ENCODE measurements around the gene MAD1L1. TPM values are rescaled to one million over a fixed set of nuclear protein-coding genes. Genes with fewer than 3 reads are reported as not detected.

The MAD1L1 gene
- total RNA-seq, 1 experiment from 2014 or later: 163 TPM

DNA sequence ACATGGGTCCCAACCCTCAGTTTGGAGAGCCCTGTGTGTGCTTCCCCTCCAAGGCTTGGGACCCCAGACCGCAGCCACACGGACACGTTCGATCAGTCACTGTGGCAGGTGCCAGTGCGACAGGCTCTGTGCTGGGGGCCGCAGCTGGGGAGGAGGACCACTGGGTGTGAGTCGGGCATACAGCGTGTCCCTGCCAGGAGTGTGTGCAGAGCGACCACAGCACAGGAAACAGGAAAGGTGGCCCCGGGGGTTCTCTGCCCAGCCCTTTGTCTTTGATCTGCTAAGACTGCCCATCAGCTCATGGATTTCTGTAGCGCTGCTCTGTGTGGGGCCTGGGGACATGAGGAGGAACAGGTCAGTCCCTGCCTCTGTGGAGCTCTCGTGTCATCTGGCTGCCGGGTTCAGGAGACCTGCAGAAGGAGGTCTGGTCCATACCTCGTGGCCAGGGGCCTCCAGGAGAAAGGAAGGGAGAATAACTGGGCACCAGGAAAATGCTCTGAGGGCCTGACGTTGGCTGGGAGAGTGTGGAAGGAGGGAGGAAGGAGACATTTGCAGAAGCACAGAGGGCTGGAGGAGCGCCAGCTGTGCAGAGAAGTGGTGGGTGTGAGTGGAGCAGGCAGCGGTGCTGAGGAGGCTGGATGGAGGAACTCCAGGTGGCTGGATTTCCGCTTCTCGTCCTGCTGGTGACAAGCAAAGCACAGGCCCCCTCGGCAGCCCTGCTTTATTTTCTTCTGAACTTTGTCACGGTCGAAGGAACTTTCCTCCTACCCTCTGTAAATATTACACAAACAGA lies 13.3 kb upstream of the MAD1L1 start:
- in situ Hi-C loops (cut with HindIII; ENCODE audit: low sequenced_read_pairs): no loop called here
- no peak for DNase-seq (ENCODE audit: low spot score)

DNA sequence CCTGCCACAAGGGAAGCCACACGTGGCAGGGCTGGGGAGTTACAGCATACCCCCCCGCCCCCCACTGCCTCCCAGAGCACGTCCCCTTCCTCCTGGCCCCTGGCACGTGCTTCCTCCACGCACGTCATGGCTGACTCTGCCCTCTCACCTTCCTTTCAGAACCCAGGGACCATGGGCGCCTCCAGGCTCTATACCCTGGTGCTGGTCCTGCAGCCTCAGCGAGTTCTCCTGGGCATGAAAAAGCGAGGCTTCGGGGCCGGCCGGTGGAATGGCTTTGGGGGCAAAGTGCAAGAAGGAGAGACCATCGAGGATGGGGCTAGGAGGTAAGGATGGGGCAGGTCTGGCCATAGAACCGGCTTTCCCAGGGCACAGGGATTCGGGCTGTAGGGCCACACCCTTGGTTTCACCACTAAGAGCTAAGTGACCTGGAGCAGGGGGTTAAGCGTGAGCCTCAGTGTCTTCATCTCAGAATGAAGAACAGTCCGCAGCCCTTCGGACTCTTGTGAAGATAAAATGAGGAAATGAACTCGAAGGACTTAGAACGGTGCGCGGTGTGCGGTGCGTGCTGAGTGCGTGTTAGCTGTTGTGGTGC lies 11.8 kb upstream of the MAD1L1 start:
- in situ Hi-C loops (cut with HindIII; ENCODE audit: low sequenced_read_pairs): no loop called here
- no peak for DNase-seq (ENCODE audit: low spot score)

DNA sequence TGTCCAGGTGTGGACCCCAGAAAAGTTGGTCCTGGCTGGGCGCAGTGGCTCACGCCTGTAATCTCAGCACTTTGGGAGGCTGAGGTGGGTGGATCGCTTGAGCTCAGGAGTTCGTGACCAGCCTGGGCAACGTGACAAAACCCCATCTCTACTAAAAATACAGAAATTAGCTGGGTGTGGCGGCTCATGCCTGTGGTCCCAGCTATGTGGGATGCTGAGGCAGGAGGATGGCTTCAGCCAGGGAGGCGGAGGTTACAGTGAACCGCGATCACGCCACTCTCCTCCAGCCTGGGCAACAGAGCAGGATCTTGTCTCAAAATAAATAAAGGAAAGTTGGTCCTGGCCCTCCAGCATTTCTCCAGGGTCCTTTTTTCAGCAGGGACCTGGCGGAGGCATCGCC lies 10.7 kb upstream of the MAD1L1 start:
- DNase-seq (ENCODE audit: low spot score): no peak
- in situ Hi-C loops (cut with HindIII; ENCODE audit: low sequenced_read_pairs): no loop called here

DNA sequence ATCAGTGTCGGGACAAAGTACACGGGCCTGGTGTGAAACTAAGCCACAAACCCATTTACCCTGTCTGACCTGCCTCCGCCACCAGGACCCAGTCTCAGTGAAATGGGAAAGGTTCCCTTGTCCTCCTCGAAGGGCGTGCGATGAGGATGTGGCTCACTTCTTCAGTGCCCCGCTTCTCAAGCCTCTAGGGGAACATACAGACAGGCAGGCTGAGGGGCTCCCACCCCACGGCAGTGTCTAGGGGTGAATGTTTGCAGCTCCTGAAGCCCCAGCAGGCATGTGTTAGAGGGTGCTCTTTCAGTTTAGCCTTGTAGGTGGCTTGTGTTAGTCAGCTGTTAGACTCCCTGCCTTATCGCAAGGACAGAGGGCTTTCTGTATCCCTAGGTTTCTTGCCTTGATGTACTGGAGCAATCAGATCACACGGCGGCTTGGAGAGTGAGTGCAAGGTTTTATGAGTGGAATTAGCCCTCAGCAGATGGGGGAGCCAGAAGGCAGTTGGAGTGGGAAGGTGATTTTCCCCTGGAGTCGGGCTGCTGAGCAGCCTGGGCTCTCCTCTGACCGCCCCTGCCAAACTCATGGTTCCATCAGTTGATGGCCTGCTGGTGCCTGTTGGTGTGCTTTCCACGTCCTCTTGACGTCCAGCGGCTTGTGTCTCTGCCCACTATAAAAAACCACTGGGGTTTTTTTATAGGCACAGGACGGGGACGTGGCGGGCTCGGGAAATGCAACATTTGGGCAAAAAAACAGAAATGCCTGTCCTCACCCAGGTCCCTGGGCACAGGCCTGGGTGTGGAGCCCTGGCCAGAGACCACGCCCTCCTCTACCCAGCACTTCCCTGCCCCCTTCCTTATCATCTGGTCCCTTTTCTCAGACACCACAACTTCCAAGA lies 10.0 kb upstream of the MAD1L1 start:
- no peak for DNase-seq (ENCODE audit: low spot score)
- in situ Hi-C loops (cut with HindIII; ENCODE audit: low sequenced_read_pairs): no loop called here

DNA sequence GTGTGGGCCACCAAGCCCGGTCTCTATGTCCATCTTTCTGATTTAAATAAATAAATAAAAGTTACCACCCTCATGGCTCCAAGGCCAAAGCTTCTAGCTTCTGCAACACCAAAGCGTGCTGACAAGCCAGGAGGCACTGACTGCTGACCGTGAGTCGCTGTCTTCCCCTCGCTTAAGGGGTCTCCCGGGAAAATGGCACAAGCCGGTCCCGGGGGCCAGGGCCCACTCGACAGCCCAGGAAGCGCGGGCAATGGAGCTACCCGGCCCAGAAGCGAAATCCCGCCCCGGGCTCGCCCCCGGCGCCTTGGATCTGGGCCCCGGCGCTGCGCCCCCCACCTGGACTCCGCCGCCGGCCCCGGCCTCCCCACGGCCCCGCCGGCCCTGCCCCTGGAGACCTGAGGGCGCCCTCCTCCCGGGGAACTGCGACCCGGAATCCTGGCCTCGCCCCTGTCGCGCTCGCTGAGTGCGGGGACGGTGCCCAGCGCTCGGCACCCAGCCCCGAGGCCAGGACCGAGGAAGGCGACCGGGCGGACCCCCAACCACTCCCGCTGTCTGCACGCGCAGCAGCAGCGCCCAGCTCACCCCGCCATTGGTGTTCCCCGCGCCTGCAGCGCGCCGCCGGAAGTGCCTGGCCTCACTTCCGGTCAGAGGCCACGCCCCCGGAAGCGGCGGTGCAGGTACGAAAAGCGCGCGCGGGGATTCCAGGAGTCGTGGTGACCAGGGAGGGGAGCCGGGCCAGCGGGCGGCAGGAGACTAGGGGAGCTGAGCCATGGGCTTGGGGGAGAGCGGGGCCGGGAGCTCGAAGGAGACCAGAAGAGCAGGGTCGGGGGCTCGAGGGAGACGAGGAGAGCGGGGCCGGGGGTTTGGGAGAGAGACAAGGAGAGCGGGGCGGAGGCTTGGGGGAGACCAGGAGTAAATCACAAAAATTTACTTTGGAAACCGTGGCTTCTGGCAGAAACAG lies 9.1 kb upstream of the MAD1L1 start, which contains the start of the genes MRM2 and NUDT1:
MRM2 (minus strand) TSS at position 626 of the 961 bp plus-strand sequence; CDS start at position 590, 36 bp downstream.
NUDT1 (plus strand) TSS at position 647 of the 961 bp plus-strand sequence. CDS start 2,349 bp downstream, outside the sequence.
- in situ Hi-C loops (cut with HindIII; ENCODE audit: low sequenced_read_pairs): no loop called here

DNA sequence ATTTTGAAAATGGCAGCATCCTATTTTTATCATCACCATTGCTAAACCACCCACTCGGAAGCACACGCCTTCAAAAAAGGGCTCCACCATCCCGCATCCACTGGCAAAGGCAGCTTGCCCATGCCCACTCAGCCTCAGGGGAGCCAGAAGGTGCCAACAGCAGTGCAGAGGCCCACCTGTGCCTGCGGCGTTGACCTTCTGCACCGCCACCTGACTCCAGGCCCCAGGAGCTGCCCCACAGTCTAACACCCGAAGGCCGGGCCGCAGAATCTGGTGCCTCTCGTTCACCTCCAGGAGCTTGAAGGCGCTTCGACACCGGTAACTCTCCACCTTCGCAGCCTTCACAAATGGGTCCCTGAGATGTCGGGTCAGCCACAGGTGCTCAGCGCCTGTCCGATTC lies 6.5 kb upstream of the MAD1L1 start:
- in situ Hi-C loops (cut with HindIII; ENCODE audit: low sequenced_read_pairs): no loop called here
- no peak for DNase-seq (ENCODE audit: low spot score)

More for the DNA sequence above, 9.1 kb upstream of the MAD1L1 start, which contains the start of the genes MRM2 and NUDT1:
- peak; percentile 81 for DNase-seq (ENCODE audit: low spot score)

DNA sequence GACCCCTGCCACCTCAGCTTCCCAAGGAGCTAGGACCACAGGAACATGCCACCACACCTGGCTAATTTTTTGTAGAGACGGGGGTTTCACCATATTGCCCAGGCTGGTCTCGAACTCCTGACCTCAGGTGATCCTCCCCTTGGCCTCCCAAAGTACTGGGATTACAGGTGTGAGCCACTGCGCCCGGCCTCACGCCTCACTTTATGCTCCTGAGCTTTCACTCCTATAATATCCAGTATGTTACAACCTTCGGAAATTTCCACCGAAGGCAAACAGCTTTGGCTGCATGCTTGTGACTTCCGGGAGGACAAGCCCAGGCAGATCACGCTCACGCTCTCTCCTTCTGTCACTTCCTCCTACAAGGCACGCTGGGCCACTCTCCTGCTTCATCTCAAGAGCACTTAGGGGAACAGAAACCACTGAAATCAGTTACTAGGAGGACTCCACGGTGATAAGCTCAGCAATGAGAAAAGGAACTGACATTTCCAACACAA lies 4.4 kb upstream of the MAD1L1 start:
- in situ Hi-C loops (cut with HindIII; ENCODE audit: low sequenced_read_pairs): no loop called here
- no peak for DNase-seq (ENCODE audit: low spot score)

DNA sequence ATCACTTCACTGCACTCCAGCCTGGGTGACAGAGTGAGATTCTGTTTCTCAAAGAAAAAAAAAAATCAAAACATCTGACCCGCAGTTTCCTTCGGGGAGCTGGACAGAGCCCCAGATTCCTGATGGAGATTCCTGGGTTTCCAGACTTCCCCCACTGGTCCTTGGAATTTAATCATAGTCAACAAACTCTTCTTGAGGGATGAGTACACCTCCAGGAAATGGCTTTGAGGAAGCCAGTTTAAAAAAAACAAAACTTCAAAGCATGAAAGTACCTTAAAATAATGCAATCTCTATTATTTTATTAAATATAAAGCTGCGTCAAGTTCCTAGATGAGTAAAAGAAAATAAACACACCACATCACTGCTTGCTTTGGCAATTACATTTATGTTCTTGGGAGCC lies 1.2 kb upstream of the MAD1L1 start:
- DNase-seq (ENCODE audit: low spot score): no peak
- in situ Hi-C loops (cut with HindIII; ENCODE audit: low sequenced_read_pairs): no loop called here

DNA sequence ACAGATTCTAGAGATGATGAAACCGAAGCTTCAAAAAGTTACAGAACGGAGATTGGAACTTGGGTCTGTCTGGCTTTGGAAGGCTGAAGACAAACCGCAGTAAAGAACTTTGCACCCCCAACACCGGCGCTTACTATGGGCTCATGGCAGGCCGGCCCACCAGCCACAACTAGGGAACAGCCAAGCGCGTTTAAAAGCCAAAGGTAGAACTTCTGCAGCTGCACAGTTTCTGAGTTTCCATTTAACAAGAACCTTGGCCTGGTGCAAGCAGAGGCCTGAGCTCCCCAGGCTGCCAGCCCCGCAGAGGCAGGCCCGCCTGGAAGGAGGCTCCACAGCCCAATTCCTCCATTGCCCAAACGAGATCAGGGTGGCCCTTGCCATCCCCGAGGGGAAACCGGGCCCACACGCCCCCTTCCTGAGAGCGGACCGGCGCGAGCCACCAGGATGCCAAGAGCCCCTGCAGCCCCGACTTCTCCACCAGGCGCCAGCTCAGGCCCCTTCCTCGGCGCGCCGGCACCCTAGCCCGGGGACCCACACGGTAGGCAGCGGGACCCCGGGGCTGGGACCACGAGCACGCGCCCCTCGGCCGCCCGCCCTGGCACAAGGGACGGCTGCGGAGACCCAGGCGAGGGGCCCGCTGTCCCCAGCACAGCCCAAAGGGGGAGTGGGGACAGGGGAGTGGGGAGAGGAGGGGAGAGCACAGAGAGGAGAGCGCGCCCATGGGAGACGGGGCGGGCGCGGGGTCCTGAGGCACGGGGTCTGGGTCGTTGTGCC lies 566 bp downstream of the MAD1L1 start:
- no peak for DNase-seq (ENCODE audit: low spot score)

DNA sequence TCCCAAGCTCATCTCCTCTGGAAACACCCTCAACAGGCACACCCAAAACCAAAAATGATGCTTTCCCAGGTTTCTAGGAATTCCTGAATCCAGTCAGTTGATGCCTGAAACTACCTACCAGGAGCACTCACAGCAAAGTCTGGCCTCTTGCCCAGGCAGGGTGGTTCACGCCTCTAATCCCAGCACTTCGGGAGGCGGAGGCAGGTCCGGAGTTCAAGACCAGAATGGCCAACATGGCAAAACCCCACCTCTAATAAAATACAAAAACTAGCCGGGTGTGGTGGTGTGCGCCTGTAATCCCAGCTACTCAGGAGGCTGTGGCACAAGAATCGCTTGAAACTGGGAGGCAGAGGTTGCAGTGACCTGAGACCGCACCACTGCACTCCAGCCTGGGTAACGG lies 1.9 kb downstream of the MAD1L1 start:
- in situ Hi-C loops (cut with HindIII; ENCODE audit: low sequenced_read_pairs): no loop called here

More for the DNA sequence above, 566 bp downstream of the MAD1L1 start:
- in situ Hi-C loops (cut with HindIII; ENCODE audit: low sequenced_read_pairs): no loop called here

DNA sequence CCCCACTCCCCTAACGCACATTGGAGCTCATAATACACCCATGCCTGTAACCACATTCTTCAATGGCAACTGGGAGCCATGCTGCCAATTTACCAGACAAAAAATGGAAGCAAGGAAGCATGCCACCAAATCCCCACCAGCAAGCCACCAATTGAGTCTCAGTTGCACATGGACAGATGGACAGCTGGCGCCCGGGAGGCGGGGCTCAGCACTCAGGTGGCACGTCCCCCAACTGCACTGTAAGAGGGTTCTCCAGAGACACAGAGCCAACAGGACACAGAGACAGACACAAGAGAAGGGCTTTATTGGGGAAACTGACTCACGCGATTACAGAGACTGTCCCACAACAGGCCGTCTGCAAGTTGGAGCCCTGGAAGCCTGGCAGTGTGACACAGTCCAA lies 2.5 kb downstream of the MAD1L1 start:
- in situ Hi-C loops (cut with HindIII; ENCODE audit: low sequenced_read_pairs): no loop called here
- no peak for DNase-seq (ENCODE audit: low spot score)

More for the DNA sequence above, 1.9 kb downstream of the MAD1L1 start:
- no peak for DNase-seq (ENCODE audit: low spot score)

DNA sequence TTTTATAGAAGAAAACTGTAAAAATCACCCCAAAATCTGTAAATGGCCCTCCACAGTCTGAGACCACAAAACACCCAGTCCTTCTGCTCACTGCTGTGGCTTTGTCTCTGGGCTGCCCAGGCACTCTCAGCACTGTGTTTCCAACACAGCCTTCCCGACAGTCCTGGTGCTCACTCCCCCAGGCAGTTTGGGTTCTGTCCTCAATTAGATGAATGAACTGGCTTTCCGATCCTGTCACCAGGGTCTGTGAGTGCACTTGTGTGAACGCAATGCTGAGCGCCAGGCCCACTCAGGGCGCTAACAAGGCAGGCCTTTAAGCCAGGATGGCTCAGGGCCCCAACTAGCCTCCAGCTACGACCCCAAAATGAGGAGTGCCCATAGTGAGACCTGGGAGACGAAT lies 3.3 kb downstream of the MAD1L1 start:
- in situ Hi-C loops (cut with HindIII; ENCODE audit: low sequenced_read_pairs): no loop called here
- no peak for DNase-seq (ENCODE audit: low spot score)

DNA sequence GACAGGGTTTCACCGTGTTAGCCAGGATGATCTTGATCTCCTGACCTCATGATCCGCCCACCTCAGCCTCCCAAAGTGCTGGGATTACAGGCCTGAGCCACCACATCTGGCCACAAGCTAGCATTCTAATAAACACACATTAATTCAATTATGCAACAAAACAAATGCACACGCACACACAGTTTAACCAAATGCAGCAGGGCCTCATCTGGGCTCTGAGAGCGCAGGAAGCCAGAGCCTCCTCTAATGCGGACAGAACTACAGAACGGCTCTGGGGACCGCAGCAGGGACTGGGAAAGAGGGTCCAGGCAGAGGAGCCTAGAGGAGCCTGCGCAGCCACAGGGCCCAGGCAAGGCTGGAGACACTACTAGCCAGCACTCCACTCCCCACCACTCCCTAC lies 3.8 kb downstream of the MAD1L1 start:
- no peak for DNase-seq (ENCODE audit: low spot score)
- in situ Hi-C loops (cut with HindIII; ENCODE audit: low sequenced_read_pairs): no loop called here

DNA sequence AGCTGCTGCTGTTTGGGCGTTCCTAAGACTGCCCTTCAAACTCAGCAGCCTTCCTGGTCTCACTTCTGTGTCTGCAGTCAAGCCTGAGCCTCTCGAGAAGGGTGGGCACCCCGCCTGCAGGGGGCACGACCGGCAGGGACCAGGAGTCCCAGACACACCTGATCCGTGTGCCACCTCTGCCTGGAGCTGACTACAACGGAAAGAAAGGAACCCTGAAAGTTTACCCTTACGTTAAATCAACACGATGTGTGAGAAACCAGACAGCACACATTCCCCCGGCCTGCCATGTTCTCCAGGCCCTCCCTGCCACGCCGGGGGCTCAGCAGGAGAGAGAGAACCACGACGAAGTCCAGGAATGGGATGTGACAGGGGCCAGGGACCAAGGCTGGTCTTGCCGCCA lies 5.0 kb downstream of the MAD1L1 start:
- no peak for DNase-seq (ENCODE audit: low spot score)
- in situ Hi-C loops (cut with HindIII; ENCODE audit: low sequenced_read_pairs): no loop called here

DNA sequence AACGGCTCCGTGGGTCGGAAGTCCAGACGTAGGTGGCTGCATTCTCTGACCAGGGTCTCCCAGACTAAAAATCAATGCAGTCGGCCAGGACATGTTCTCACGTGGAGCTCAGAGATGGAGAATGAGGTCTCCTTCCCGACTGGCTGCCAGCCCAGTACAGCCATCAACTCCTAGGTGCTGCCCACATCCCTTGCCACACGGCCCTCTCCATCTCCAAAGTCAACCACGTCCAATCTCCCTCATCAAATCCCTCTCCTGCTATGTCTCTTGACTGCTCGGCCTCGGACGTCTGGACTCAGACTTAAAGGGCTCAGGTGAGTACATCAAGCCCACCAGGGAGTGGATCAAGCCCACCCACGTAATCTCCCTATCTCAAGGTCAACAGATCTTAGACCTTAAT lies 6.9 kb downstream of the MAD1L1 start:
- in situ Hi-C loops (cut with HindIII; ENCODE audit: low sequenced_read_pairs): no loop called here
- no peak for DNase-seq (ENCODE audit: low spot score)

DNA sequence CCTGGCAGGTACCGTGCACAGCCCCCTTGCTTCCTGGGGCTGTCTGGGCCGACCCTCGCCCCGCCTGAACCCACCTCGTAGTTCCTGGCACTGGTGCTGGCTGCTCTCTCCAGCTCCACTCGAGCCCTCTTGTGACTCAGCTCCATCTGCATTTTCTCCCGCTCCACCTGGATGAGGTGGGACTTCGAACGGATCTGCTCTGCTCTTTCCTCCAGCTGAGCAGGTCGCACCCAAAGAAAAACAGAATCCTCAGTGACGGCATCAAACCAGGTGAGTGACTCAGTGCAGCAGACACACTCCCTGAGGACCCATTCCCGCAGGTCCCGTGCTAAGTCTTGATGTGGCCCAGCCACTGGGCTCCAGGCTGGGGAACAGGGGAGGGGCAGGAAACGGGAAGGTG lies 7.4 kb downstream of the MAD1L1 start:
- in situ Hi-C loops (cut with HindIII; ENCODE audit: low sequenced_read_pairs): no loop called here
- DNase-seq (ENCODE audit: low spot score): no peak

DNA sequence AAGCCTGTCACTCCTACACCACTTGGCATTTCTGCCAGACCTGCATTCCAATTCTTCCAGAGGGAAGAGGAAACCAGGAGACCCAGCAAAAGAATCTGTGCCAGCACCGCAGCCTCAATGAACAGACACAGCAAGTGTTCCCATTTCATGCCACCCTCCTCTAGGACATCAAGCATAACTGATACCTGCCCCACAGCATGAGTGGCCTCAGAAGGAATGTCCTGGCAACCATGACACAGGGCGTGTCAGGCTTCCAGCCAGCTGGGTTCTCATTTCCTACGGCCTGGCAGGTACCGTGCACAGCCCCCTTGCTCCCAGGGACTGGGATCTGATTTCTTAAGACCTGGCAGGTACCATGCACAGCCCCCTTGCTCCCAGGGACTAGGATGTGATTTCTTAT lies 7.8 kb downstream of the MAD1L1 start:
- DNase-seq (ENCODE audit: low spot score): no peak
- in situ Hi-C loops (cut with HindIII; ENCODE audit: low sequenced_read_pairs): no loop called here

DNA sequence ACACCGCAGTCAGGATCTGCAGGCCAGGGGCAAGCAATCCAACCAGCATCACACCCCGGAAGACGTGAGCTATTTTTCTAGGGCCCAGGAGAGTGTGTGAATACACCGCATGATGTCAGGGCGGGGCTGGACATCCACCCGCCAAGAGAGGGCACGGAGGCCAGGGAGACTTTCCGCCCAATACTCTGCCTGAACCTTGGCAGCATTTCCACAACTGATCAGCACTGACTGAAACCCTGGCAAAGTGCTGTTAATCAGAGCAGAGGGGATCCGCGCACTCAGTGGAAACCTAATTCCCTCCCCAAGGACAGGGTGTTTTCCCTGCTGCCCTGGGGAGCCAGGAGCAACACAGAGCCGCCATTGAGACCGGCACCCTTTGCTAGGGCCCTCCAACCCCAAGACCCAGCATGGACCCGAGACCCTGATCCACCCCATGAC lies 8.2 kb downstream of the MAD1L1 start:
- in situ Hi-C loops (cut with HindIII; ENCODE audit: low sequenced_read_pairs): no loop called here

More for the DNA sequence above, 8.2 kb downstream of the MAD1L1 start:
- no peak for DNase-seq (ENCODE audit: low spot score)

Data from G401 (cell line).